ENCODE data around the gene PCCA.

DNA sequence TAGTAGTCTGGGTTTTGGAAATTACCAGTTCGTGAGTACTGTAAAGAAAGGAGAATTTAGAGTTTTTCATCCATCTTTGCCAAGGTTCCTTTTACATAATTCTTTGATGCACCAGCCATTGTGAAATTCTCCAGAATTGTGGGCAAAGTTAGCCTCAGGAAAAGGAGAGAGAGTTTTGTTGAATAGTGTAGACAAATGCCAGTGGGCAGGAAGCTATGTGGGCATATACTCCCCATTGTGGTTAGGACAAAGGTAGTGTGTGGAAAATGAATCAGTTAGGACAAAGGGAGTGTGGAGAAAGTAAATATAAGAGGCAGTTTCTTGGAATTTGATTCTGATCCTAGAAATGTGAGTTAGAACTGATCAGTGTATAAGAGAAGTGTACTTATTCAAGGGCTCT is 67.9 kb downstream of the PCCA start:
- TF ChIP-seq ZNF274 (IDR thresholded peaks at IDR 0.05; ENCODE audit: low read depth, low read length), result no peak
- TF ChIP-seq YY1 (IDR thresholded peaks at IDR 0.05; ENCODE audit: insufficient read depth, insufficient read length), result no peak
